ENCODE results near the gene GPR18. TPM values are rescaled to one million over a fixed set of nuclear protein-coding genes. Genes with fewer than 3 reads are reported as not detected.

Gene GPR18
- total RNA-seq, 4 donors from 2014 or later: not detected

DNA sequence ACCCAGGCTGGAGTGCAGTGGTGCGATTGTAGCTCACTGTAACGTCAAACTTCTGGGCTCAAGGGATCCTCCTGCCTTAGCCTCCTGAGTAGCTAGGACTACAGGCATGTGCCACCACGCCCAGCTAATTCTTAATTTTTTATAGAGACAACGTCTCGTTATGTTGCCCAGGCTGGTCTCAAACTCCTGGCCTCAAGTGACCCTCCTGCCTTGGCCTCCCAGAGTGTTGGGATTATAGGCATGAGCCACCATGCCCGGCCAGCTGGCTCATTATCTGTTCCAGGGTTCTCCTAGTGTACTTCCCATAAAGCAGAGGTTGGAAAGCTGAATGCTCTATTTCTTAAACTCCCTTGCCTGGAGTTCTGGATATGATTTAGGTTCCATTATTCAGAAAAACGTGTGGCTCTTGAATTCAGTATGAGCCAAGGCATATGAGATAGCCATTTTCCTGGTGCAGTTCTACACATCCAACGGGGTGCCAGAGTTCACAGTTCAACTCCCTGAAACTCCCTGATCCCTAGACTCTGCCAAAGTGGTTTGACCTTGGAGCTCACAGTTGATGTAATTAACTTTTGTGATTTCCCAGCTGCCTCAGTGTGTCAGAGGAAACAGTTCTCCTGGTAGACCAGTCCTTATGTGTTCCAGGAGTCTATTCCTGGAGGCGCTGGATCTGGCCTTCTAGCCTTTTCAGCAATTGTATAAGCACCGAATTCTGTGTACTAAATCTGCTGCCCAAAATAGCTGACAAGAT is 27.4 kb upstream of the GPR18 start:
- no peaks in the 10 kb centered on the region for H3K36me3 ChIP-seq
- 67 to 70% methylated on average over 10 of the region's 10 CpGs for WGBS, 2 donors
- no peaks in the 10 kb centered on the region for H3K27me3 ChIP-seq
- peak overlapping the region in 2 of 4 donors; percentile 31 to 36 for H3K27ac ChIP-seq
- TF ChIP-seq EP300 (IDR thresholded peaks at IDR 0.05): no peak
- TF ChIP-seq, protein P1, sequence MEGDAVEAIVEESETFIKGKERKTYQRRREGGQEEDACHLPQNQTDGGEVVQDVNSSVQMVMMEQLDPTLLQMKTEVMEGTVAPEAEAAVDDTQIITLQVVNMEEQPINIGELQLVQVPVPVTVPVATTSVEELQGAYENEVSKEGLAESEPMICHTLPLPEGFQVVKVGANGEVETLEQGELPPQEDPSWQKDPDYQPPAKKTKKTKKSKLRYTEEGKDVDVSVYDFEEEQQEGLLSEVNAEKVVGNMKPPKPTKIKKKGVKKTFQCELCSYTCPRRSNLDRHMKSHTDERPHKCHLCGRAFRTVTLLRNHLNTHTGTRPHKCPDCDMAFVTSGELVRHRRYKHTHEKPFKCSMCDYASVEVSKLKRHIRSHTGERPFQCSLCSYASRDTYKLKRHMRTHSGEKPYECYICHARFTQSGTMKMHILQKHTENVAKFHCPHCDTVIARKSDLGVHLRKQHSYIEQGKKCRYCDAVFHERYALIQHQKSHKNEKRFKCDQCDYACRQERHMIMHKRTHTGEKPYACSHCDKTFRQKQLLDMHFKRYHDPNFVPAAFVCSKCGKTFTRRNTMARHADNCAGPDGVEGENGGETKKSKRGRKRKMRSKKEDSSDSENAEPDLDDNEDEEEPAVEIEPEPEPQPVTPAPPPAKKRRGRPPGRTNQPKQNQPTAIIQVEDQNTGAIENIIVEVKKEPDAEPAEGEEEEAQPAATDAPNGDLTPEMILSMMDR (IDR thresholded peaks at IDR 0.05): no peak
- TF ChIP-seq POLR2A (IDR thresholded peaks at IDR 0.05): no peak
- H3K4me1 ChIP-seq: peaks cover 0 to 48% (median 30%) of the 10 kb centered on the region in 4 donors
- H3K4me3 ChIP-seq: no peak overlapping the region
- no peak for DNase-seq (ENCODE audit: low spot score in 2 of 2)
- no peaks in the 10 kb centered on the region for H3K9me3 ChIP-seq

DNA sequence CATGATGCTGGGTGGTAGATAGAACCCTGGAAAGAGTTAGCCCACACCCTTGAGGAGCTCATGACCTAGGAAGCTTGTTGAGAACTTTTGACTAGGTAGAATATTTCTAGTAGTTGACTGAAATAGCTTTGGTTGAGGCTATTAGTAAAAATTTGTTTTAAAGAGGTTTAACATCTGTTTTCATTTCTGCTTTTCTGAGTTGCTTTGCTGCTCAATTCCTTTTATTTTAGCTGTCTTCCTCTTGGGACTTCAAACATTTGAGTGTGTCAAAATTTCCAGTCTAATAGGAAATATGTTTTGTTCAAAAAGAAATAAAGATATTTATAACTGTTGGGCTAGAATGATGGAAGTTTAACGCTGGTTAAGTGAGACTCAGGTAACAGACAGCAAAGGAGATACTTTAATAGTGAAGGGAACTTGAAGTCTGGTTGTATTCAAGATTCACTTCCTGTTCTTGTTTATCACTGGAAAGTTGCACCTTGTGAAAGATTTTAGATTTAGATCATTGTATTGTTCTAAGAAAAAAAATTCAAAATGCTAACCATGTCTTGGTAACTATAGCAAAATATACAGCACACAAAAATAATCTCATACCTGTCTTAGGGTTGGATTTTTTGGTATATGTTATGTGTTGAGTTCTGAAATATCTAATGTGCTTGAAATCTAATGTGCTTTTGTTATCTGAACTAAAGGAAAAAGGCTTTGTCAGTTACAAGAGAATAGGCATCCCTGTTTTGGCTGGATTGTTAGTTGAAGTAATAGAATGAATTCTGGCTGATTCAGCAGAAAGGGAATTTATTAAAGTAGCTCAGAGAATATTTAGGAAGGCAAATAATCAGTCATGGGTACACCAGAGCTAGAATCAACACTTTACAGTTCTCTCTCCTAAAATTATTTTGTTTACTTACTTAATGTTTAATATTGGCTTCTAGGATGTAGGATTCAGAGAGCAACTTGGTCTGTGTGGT is 24.4 kb upstream of the GPR18 start:
- Histone ChIP-seq H3K4me1 (peaks cover 0 to 50% (median 23%) of the 10 kb centered on the region in 4 donors), H3K36me3 (no peaks in the 10 kb centered on the region), H3K9me3 (no peaks in the 10 kb centered on the region), H3K27me3 (no peaks in the 10 kb centered on the region), H3K4me3 (no peak overlapping the region), H3K27ac (peak overlapping the region in 3 of 4 donors; percentile 50 to 84 (median 76))
- WGBS, 2 donors: 42 to 61% methylated on average over 1 of the region's 1 CpG
- no peak for TF ChIP-seq POLR2A (IDR thresholded peaks at IDR 0.05)
- TF ChIP-seq, protein P1 (IDR thresholded peaks at IDR 0.05): no peak
- TF ChIP-seq EP300 (IDR thresholded peaks at IDR 0.05): no peak
- DNase-seq (ENCODE audit: low spot score in 2 of 2): no peak

DNA sequence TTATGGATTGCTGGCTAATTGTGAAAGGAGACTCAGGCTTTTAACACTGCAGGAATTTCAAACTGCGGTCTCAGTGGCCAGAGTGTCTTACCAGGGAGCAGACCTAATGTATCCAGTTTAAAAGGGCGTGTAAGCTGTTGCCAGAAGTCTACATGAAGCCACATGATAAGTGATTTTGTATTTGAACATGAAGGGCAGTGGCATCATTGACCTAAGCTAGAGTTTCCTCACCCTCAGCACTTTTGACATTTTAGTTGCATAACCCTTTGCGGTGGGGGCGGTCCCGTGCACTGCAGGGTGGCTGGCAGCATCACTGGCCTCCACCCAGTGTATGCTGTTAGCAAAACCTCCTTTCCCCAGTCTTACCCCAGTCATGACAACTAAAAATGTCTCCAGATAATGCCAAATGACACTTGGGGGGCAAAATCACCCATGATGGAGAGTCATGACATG is 23.7 kb upstream of the GPR18 start:
- H3K27ac ChIP-seq: peak overlapping the region in 3 of 4 donors; percentile 50 to 84 (median 76)
- TF ChIP-seq EP300 (IDR thresholded peaks at IDR 0.05) (peak; percentile 65 to 92), POLR2A (IDR thresholded peaks at IDR 0.05) (peak in 1 of 2 donors; percentile 11)
- TF ChIP-seq, protein P1 (IDR thresholded peaks at IDR 0.05): no peak
- peaks cover 0 to 1% (median 0%) of the 10 kb centered on the region in 3 donors for H3K36me3 ChIP-seq
- 66 to 71% methylated on average over 5 of the region's 5 CpGs for WGBS, 2 donors
- H3K4me3 ChIP-seq: peak overlapping the region in 1 of 4 donors; percentile 2
- no peaks in the 10 kb centered on the region for H3K27me3 ChIP-seq
- H3K9me3 ChIP-seq: no peaks in the 10 kb centered on the region
- peaks cover 0 to 49% (median 21%) of the 10 kb centered on the region in 4 donors for H3K4me1 ChIP-seq
- DNase-seq (ENCODE audit: low spot score in 2 of 2): peak; percentile 70 to 76

DNA sequence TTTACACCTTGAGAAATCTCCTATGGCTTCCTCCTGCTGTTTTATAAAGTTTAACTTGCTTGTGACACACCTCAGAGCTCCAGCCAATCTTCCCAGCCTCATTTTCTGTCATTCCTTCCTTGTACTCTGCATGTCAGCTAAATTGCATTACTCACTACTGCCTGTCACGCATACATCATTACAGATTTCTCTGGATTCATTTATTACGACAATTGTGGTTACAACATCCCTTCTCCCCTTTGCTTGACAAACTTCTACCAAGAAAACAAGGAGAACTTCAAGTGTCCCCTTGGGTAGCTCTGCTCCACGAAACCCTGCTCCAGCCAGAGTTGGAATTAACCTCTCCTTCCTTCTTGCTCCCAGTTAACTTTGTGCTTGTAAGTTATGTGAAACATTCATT is 22.0 kb upstream of the GPR18 start:
- no peaks in the 10 kb centered on the region for H3K9me3 ChIP-seq
- TF ChIP-seq, protein P1 (IDR thresholded peaks at IDR 0.05): no peak
- peak in 1 of 2 donors; percentile 65 for TF ChIP-seq EP300 (IDR thresholded peaks at IDR 0.05)

More for the DNA sequence above, 22.0 kb upstream of the GPR18 start:
- WGBS, 2 donors: 84 to 88% methylated on average over 3 of the region's 3 CpGs
- H3K4me1 ChIP-seq: peaks cover 0 to 34% (median 12%) of the 10 kb centered on the region in 4 donors
- no peaks in the 10 kb centered on the region for H3K27me3 ChIP-seq
- H3K27ac ChIP-seq: peak overlapping the region in 2 of 4 donors; percentile 76 to 84
- H3K36me3 ChIP-seq: peaks cover 0 to 7% (median 0%) of the 10 kb centered on the region in 3 donors
- no peak for DNase-seq (ENCODE audit: low spot score in 2 of 2)
- H3K4me3 ChIP-seq: no peak overlapping the region
